ENCODE measurements around the gene UBE2N. TPM values are rescaled to one million over a fixed set of nuclear protein-coding genes. Genes with fewer than 3 reads are reported as not detected.
A peak's percentile ranks its signal among the peaks of the same experiment; 100 is the strongest.

UBE2N gene
- total and polyA plus RNA-seq, 2 experiments from 2014 or later: 154 to 385 TPM

DNA sequence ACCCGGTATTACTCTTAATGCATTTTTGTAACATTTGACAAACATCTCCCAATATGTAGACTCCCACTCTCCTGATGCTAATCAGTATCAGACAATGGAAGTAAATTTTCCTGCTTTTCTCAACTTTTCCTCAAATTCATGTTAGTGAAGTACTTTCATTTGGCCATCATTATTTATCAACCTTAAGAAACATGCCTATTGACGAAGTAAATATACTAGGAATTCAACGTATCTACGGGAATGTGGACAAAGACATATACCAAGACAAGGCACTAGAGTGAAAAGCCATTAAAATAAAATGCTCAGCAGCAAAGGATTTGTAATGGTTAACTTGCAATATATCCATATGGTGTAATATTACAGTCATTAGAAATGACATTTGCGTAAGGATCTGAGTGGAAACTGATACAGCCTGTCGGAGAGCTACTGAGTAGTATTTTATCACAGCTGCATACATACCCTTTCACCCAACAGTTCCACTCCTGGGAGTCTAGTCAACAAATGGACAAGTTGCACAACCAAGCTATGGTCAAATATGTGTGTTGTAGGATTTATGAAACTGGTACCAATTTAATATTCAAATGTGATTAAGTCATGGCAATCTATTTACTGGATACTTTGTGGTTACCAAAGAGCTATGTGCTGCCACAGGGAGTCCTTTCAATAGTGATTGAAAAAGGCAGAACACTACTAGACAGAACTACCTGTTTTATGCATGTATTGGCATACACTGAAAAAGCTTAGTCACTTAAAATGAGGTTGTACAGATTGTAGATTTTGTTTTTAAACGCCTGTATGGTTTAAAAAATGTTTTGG, 37.6 kb downstream of the UBE2N start:
- Histone ChIP-seq H3K4me2 (no peak overlapping the region), H3K79me2 (replicated peaks; ENCODE audit: insufficient read depth) (no peaks in the 10 kb centered on the region), H3K4me1 (ENCODE audit: insufficient read depth) (no peaks in the 10 kb centered on the region), H3K27me3 (ENCODE audit: insufficient read depth) (peaks cover 6% of the 10 kb centered on the region; the same call in 1 of the 2 replicates), H2AFZ (no peak overlapping the region), H3K36me3 (ENCODE audit: insufficient read depth) (peaks cover 5% of the 10 kb centered on the region; the same call in 1 of the 2 replicates), H3K27ac (ENCODE audit: low read depth) (peak overlapping the region; percentile 8; the same call in 1 of the 2 replicates), H3K9me2 (ENCODE audit: insufficient read depth) (no peaks in the 10 kb centered on the region), H3K4me3 (no peak overlapping the region), H3F3A (replicated peaks; ENCODE audit: low read depth) (peaks cover 5% of the 10 kb centered on the region), H4K20me1 (replicated peaks; ENCODE audit: insufficient read depth) (peaks cover 4% of the 10 kb centered on the region)
- Mint-ChIP-seq H3K4me1 (peaks cover 5% of the 10 kb centered on the region; the same call in 2 of the 3 replicates), H3K36me3 (ENCODE audit: low read depth) (peaks cover 24% of the 10 kb centered on the region; the same call in 2 of the 3 replicates), H3K27ac (peak overlapping the region; percentile 78; the same call in 1 of the 2 replicates), H3K27me3 (ENCODE audit: insufficient read depth, low read depth, poor library complexity) (peaks cover 5% of the 10 kb centered on the region), H3K4me3 (no peak overlapping the region), H3K9me3 (no peaks in the 10 kb centered on the region)
- DNase-seq (ENCODE audit: low spot score): no peak
- ATAC-seq: no peak
- TF ChIP-seq, protein P1, sequence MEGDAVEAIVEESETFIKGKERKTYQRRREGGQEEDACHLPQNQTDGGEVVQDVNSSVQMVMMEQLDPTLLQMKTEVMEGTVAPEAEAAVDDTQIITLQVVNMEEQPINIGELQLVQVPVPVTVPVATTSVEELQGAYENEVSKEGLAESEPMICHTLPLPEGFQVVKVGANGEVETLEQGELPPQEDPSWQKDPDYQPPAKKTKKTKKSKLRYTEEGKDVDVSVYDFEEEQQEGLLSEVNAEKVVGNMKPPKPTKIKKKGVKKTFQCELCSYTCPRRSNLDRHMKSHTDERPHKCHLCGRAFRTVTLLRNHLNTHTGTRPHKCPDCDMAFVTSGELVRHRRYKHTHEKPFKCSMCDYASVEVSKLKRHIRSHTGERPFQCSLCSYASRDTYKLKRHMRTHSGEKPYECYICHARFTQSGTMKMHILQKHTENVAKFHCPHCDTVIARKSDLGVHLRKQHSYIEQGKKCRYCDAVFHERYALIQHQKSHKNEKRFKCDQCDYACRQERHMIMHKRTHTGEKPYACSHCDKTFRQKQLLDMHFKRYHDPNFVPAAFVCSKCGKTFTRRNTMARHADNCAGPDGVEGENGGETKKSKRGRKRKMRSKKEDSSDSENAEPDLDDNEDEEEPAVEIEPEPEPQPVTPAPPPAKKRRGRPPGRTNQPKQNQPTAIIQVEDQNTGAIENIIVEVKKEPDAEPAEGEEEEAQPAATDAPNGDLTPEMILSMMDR (conservative IDR thresholded peaks at IDR 0.05; ENCODE audit: low read depth in 2 of 2): no peak
- TF ChIP-seq POLR2AphosphoS5 (IDR thresholded peaks at IDR 0.05; ENCODE audit: low read depth) (no peak; the same call in 1 of the 2 replicates), CREB1 (CRISPR knock-in tag; IDR thresholded peaks at IDR 0.05; ENCODE audit: low read depth) (no peak), JUNB (IDR thresholded peaks at IDR 0.05; ENCODE audit: unreplicated experiment) (no peak), STAT1 (IDR thresholded peaks at IDR 0.05; ENCODE audit: unreplicated experiment) (no peak)

DNA sequence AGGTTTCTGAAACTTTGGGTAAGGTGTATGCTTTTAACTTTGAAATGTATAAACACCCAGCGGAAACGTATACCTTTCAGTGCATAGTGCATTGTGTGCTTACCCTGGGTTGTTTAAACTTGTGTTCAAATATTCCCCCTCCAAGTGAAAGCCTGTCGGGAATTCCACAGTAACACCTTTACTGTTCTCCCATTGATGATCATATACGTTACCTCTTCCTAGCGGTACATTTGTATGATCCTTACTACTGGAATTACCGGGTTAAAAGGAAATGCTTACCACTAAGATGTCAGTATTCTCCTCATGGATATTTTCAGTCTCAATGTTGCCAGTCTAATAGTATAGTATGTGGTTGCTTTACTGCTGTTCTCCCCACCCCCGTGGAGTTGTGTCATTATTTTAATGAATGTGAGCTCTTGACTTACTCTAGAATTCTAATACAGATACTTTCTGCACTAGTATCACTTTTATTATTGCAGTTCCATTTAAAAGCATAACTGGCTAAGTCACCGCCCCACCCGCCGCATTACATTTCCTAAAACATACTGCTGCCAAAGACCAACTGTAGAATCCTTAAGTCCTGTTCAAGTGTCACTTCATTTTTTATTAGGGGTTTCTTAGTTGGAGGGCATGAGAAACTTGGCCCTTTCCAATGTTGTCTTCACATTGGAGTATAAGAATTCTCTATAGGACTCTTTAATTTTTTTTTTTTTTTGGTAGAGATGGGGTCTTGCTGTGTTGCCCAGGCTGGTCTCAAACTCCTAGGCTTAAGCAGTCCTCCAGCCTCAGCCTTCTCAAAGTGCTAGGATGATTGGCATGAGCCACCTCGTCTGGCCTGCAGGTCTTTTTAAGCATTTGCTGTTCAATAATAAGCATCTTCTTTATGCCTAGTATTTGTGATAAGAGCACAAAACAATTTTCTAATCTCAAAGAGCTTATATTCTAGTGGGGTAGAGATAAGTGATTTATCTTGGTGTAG, 39.1 kb downstream of the UBE2N start:
- Mint-ChIP-seq H3K4me3 (no peak overlapping the region), H3K4me1 (peaks cover 5% of the 10 kb centered on the region; the same call in 2 of the 3 replicates), H3K9me3 (no peaks in the 10 kb centered on the region), H3K36me3 (ENCODE audit: low read depth) (peaks cover 25% of the 10 kb centered on the region), H3K27me3 (ENCODE audit: insufficient read depth, low read depth, poor library complexity) (peaks cover 5% of the 10 kb centered on the region), H3K27ac (no peak overlapping the region)
- peaks cover 4% of the 10 kb centered on the region for H4K20me1 ChIP-seq (replicated peaks; ENCODE audit: insufficient read depth)
- no peaks in the 10 kb centered on the region for H3K9me2 ChIP-seq (ENCODE audit: insufficient read depth)
- peaks cover 6% of the 10 kb centered on the region; the same call in 1 of the 2 replicates for H3K27me3 ChIP-seq (ENCODE audit: insufficient read depth)
- DNase-seq (ENCODE audit: low spot score) (no peak), ATAC-seq (no peak)
- peaks cover 6% of the 10 kb centered on the region for H3K36me3 ChIP-seq (ENCODE audit: insufficient read depth)
- H3K4me3 ChIP-seq: no peak overlapping the region
- H3K27ac ChIP-seq (ENCODE audit: low read depth): 0 out of 2 replicates have a peak overlapping the region, but pooled peaks have one; percentile 8
- no peak overlapping the region for H3K4me2 ChIP-seq
- H3K79me2 ChIP-seq (replicated peaks; ENCODE audit: insufficient read depth): peaks cover 3% of the 10 kb centered on the region
- peaks cover 7% of the 10 kb centered on the region for H3F3A ChIP-seq (replicated peaks; ENCODE audit: low read depth)
- no peaks in the 10 kb centered on the region for H3K4me1 ChIP-seq (ENCODE audit: insufficient read depth)
- no peak overlapping the region for H2AFZ ChIP-seq
- TF ChIP-seq, protein P2, sequence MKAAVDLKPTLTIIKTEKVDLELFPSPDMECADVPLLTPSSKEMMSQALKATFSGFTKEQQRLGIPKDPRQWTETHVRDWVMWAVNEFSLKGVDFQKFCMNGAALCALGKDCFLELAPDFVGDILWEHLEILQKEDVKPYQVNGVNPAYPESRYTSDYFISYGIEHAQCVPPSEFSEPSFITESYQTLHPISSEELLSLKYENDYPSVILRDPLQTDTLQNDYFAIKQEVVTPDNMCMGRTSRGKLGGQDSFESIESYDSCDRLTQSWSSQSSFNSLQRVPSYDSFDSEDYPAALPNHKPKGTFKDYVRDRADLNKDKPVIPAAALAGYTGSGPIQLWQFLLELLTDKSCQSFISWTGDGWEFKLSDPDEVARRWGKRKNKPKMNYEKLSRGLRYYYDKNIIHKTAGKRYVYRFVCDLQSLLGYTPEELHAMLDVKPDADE (IDR thresholded peaks at IDR 0.05): no peak
- TF ChIP-seq, protein P1 (conservative IDR thresholded peaks at IDR 0.05; ENCODE audit: low read depth in 2 of 2): no peak
- TF ChIP-seq EZH2 (IDR thresholded peaks at IDR 0.05; ENCODE audit: low read depth, unreplicated experiment): no peak

All from GM23338 (cell line).